ENCODE results near the gene PLPP3. TPM values are rescaled to one million over a fixed set of nuclear protein-coding genes. Genes with fewer than 3 reads are reported as not detected.

Gene PLPP3
- total RNA-seq, result 10 to 100 TPM; 83.1 to 94.1 TPM

DNA sequence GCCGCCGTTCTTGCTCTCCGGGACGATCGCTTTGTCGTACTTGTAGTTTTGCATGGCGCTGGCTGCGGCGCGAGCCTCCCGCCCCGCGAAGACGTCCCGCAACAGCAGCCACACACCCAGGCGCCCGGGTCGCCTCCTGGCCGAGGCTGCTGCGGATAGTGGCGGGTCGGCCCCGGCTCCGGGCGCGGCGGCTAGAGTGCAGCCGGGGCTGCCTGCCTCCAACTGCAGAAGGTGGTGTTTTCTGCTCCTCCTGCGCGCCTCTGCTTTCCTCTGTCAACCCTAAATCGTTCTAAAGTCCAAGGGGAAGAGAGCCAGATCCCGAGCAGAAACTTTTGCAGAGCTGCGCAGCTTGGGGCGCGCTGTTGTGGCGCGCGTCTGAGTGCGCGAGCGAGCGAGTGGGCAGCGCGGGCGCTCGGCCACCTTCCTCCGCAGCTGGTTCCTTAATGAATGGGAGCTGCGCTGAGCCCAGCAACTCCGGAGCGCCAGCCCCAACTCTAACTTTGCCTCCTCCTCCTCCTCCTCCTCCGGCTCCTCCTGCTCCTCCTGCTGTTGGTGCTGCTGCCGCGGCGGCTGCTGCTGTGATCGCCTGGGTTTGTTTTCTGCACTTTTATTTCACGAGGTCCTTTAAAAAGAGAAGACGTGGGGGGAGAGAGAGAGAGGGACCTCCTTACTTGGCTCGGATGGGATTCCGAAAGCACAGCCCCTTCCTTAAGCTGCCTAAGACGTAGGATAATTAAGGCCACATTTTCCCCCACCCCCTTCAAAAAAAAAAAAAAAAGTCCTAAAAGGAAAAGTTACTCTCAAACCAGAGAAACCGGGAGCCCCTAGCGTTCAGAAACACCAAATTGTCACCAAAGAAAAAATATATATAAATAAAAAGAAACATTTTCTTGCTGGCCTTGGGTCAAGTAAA is at the start of gene PLPP3:
Gene PLPP3, minus strand, starts transcription at position 601 of the 913 bp plus-strand sequence. Its CDS starts 547 bp downstream, at position 54.
- H3K27ac ChIP-seq, result peak within 1 kb of the TSS; percentile 98 to 99
- no peaks in the 10 kb centered on the region for H3K36me3 ChIP-seq
- TF ChIP-seq, protein P1, sequence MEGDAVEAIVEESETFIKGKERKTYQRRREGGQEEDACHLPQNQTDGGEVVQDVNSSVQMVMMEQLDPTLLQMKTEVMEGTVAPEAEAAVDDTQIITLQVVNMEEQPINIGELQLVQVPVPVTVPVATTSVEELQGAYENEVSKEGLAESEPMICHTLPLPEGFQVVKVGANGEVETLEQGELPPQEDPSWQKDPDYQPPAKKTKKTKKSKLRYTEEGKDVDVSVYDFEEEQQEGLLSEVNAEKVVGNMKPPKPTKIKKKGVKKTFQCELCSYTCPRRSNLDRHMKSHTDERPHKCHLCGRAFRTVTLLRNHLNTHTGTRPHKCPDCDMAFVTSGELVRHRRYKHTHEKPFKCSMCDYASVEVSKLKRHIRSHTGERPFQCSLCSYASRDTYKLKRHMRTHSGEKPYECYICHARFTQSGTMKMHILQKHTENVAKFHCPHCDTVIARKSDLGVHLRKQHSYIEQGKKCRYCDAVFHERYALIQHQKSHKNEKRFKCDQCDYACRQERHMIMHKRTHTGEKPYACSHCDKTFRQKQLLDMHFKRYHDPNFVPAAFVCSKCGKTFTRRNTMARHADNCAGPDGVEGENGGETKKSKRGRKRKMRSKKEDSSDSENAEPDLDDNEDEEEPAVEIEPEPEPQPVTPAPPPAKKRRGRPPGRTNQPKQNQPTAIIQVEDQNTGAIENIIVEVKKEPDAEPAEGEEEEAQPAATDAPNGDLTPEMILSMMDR (IDR thresholded peaks at IDR 0.05), result peak; percentile 48 to 68
- peak; percentile 92 for DNase-seq (ENCODE audit: low spot score)
- H3K27me3 ChIP-seq, result no peaks in the 10 kb centered on the region
- peaks cover 0 to 31% of the 10 kb centered on the region in 2 donors for H3K4me1 ChIP-seq
- H3K9me3 ChIP-seq, result no peaks in the 10 kb centered on the region
- H3K4me3 ChIP-seq, result peak within 1 kb of the TSS; percentile 94 to 96

DNA sequence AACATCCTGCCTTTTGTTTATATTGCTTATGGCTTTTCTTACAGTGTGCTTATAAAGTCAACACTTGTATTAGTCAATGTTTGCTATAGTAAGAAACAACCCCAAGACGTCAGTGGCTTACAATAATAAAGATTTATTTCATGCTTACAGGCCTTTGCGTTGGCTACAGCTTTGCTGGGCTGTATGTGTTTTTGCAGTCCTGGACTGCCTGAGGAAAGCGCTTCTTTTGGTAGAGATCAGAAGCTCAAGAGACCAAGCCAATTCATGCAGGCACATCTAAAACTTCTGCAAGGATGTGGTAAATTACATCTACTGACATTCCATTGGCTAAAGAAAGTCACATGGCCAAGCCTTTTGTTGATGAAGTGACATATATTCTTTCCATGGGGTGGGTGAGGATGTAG is 48.3 kb upstream of the PLPP3 start:
- TF ChIP-seq, protein P1 (IDR thresholded peaks at IDR 0.05), result no peak
- Histone ChIP-seq H3K4me1 (no peaks in the 10 kb centered on the region), H3K4me3 (no peak overlapping the region), H3K27me3 (no peaks in the 10 kb centered on the region), H3K27ac (no peak overlapping the region), H3K36me3 (no peaks in the 10 kb centered on the region), H3K9me3 (no peaks in the 10 kb centered on the region)
- no peak for DNase-seq (ENCODE audit: low spot score)

DNA sequence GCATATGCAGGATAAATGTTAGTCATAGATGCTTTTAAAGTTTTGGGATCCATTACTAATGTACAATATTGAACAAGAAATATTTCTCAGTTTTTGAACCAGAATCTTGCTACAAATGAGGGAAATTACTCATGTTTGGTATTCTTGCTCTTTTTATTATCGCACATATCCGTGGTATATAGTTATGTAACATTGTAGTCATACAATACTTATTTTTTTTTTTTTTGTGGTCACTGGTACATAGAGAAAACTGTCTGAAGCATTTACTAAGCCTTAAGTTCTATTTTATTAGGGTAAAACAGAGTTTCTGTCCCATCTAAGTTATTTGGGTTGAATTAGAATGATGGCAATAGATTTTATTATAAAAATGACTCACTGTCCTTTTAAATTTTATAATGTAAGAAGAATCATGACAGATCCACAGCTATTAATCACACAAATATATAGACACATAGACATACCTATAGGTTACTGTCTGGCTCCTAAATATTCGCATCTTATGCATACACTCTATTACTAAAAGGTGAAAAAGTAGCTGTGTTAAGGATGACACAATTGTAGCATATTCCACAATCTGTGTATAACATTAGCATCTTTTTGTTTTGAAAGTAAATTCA is 47.8 kb upstream of the PLPP3 start:
- DNase-seq (ENCODE audit: low spot score), result no peak
- no peaks in the 10 kb centered on the region for H3K4me1 ChIP-seq
- no peaks in the 10 kb centered on the region for H3K9me3 ChIP-seq
- no peaks in the 10 kb centered on the region for H3K27me3 ChIP-seq
- no peaks in the 10 kb centered on the region for H3K36me3 ChIP-seq
- TF ChIP-seq, protein P1 (IDR thresholded peaks at IDR 0.05), result no peak
- H3K4me3 ChIP-seq, result no peak overlapping the region
- H3K27ac ChIP-seq, result no peak overlapping the region

DNA sequence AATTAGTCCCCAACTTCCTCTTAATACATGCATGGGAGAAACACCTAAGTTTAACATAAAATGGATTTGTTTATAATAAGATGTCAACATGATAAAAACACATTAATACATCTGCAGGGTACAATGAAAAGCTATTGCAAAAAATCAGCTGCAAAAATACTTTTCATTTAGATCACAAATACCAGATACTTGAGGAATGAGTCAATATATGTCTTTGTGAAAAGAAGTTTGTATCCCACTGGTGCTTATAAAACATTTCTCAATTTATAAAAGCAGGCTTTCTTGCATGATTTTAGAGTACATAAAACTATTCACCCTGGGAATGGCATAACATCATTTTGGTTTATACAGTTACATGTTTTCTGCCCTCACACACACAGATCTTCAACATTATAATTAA is 47.2 kb upstream of the PLPP3 start:
- Histone ChIP-seq H3K4me3 (no peak overlapping the region), H3K9me3 (no peaks in the 10 kb centered on the region), H3K36me3 (no peaks in the 10 kb centered on the region), H3K27me3 (no peaks in the 10 kb centered on the region), H3K4me1 (no peaks in the 10 kb centered on the region), H3K27ac (no peak overlapping the region)
- TF ChIP-seq, protein P1 (IDR thresholded peaks at IDR 0.05), result no peak
- no peak for DNase-seq (ENCODE audit: low spot score)

DNA sequence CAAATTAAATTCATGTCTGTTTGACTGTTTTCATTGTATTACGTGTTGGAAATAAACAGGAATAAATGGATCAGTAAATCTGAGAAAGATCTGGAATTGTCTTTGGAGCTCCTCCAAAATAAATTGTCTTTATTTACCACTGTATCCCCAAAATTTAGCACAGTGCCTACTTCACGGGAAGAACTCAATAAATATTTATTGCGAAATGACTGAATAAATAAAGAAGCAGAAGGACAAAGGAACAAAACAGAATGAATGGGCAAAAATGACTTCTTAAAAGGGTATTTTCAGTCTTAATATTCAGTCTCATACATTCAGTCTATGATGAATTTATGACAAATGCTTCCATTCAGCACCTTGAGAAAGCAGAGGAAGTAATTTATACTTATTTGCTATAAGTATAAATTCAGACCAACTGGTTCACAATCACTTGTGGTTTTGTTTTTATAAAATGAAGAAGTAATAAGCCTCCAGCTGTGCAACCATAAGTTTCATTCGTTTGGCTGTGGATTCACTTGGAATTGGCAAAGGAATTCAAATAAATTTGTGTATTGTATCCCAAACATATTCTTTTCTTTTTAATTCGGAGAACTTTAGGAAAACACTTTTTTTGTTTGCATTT is 46.6 kb upstream of the PLPP3 start:
- Histone ChIP-seq H3K9me3 (no peaks in the 10 kb centered on the region), H3K4me1 (no peaks in the 10 kb centered on the region), H3K27me3 (no peaks in the 10 kb centered on the region), H3K36me3 (no peaks in the 10 kb centered on the region), H3K27ac (no peak overlapping the region), H3K4me3 (no peak overlapping the region)
- DNase-seq (ENCODE audit: low spot score), result no peak
- TF ChIP-seq, protein P1 (IDR thresholded peaks at IDR 0.05), result no peak

All from right atrium auricular region (tissue), 2 donors.